ENCODE results near the gene SPRN.
"Not testable (repeated sequence)": the region's sequence is repeated elsewhere in the genome, so short reads cannot be mapped to it uniquely, and the experiment has no call there.

SPRN gene

GRCh38 chr10:133456041-133456951 is 31.9 kb upstream of the SPRN start:
- DNase-seq, result no peak

- DNase-seq, result no peak
These were observed 31.2 kb upstream of the SPRN start for GRCh38 chr10:133455611-133456031.

GRCh38 chr10:133455196-133455595 is 30.8 kb upstream of the SPRN start:
- DNase-seq, result no peak

- DNase-seq, result no peak
These were observed 29.9 kb upstream of the SPRN start for GRCh38 chr10:133454204-133454893.

GRCh38 chr10:133453516-133454203 is 29.2 kb upstream of the SPRN start, which contains the start of gene SCART1:
SCART1 (plus strand) TSS chr10:133453945; CDS start chr10:133453998, 53 bp downstream.
- DNase-seq, result no peak

- no peak for DNase-seq
These were observed 28.0 kb upstream of the SPRN start for GRCh38 chr10:133452453-133452852.

GRCh38 chr10:133451346-133451745 is 26.9 kb upstream of the SPRN start:
- no peak for DNase-seq

GRCh38 chr10:133448120-133448519 is 23.7 kb upstream of the SPRN start:
- DNase-seq, result no peak

GRCh38 chr10:133446979-133447378 is 22.6 kb upstream of the SPRN start:
- no peak for DNase-seq

GRCh38 chr10:133445751-133446708 is 21.6 kb upstream of the SPRN start:
- DNase-seq, result no peak

GRCh38 chr10:133445268-133445732 is 20.9 kb upstream of the SPRN start:
- DNase-seq, result no peak

GRCh38 chr10:133444342-133445267 is 20.2 kb upstream of the SPRN start:
- no peak for DNase-seq

GRCh38 chr10:133442967-133443924 is 18.8 kb upstream of the SPRN start:
- no peak for DNase-seq

GRCh38 chr10:133442191-133442966 is 18.0 kb upstream of the SPRN start:
- DNase-seq, result no peak

GRCh38 chr10:133441780-133442179 is 17.4 kb upstream of the SPRN start:
- DNase-seq, result no peak

GRCh38 chr10:133441356-133441755 is 16.9 kb upstream of the SPRN start:
- DNase-seq, result not testable (repeated sequence)

- no peak for DNase-seq
These were observed 16.3 kb upstream of the SPRN start for GRCh38 chr10:133440633-133441285.
